ENCODE results near the gene PCCA. TPM values are rescaled to one million over a fixed set of nuclear protein-coding genes. Genes with fewer than 3 reads are reported as not detected.

The PCCA gene
- total and polyA plus RNA-seq, 2 donors (not counting 1 experiment from before 2014, with no cell fraction given): 11.2 to 73.0 TPM

DNA sequence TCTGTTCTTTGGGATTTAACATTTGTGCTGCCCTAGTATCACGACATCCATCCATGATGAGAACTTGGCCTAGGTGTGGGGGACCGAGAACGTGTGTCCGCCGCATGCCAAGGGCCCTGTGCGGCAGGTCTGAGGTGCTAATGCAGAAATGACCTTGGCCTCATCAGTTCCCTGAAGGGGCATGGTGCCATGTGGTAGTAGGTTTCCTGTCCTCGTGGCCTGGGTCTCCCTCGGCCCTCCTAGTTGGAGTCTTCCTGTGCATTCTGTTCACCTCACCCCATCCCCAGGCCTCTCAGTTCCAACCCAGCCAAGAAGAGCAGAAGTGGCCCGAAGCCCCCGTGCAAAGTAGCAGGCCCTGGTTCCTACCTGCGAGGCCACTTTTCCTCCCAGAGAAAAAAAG lies 439.9 kb downstream of the PCCA start:
- Histone ChIP-seq H3K4me2 (ENCODE audit: extremely low read depth, insufficient read depth, low read length) (no peak overlapping the region), H2AFZ (ENCODE audit: low read length) (no peak overlapping the region), H3K27ac (ENCODE audit: insufficient read depth, low read length) (no peak overlapping the region), H3K9ac (ENCODE audit: insufficient read depth, low read length) (no peak overlapping the region), H3K36me3 (ENCODE audit: control insufficient read depth, insufficient read depth, low read length) (peaks cover under 1% of the 10 kb centered on the region), H3K4me3 (replicated peaks in 1 of 4; ENCODE audit: control extremely low read depth in 1 of 4, insufficient read depth in 1 of 4, low read depth in 3 of 4, low read length in 4 of 4) (no peak overlapping the region), H3K9me3 (ENCODE audit: control insufficient read depth, insufficient read depth, low read depth, low read length) (no peaks in the 10 kb centered on the region), H4K20me1 (ENCODE audit: control insufficient read depth, extremely low read depth, insufficient read depth, low read length) (no peaks in the 10 kb centered on the region), H3K27me3 (ENCODE audit: control insufficient read depth, insufficient read depth, low read length) (no peaks in the 10 kb centered on the region), H3K4me1 (ENCODE audit: control insufficient read depth, extremely low read depth, insufficient read depth, low read length) (no peaks in the 10 kb centered on the region), H3K79me2 (ENCODE audit: control insufficient read depth, insufficient read depth, low read length) (no peaks in the 10 kb centered on the region)
- TF ChIP-seq, protein P1, sequence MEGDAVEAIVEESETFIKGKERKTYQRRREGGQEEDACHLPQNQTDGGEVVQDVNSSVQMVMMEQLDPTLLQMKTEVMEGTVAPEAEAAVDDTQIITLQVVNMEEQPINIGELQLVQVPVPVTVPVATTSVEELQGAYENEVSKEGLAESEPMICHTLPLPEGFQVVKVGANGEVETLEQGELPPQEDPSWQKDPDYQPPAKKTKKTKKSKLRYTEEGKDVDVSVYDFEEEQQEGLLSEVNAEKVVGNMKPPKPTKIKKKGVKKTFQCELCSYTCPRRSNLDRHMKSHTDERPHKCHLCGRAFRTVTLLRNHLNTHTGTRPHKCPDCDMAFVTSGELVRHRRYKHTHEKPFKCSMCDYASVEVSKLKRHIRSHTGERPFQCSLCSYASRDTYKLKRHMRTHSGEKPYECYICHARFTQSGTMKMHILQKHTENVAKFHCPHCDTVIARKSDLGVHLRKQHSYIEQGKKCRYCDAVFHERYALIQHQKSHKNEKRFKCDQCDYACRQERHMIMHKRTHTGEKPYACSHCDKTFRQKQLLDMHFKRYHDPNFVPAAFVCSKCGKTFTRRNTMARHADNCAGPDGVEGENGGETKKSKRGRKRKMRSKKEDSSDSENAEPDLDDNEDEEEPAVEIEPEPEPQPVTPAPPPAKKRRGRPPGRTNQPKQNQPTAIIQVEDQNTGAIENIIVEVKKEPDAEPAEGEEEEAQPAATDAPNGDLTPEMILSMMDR (conservative IDR thresholded peaks at IDR 0.05 in 1 of 2, IDR thresholded peaks at IDR 0.05 in 1 of 2; ENCODE audit: low read depth in 1 of 2, low read length in 2 of 2): no peak
- no peak for TF ChIP-seq EZH2 (IDR thresholded peaks at IDR 0.05; ENCODE audit: low read length, missing control alignments)
- DNase-seq (ENCODE audit: low read depth in 2 of 2): no peak

GRCh38 chr13:100529666-100530377 lies 440.9 kb downstream of the PCCA start:
- Histone ChIP-seq H3K79me2 (ENCODE audit: control insufficient read depth, insufficient read depth, low read length) (no peaks in the 10 kb centered on the region), H3K27ac (ENCODE audit: insufficient read depth, low read length) (no peak overlapping the region), H3K4me3 (replicated peaks in 1 of 4; ENCODE audit: control extremely low read depth in 1 of 4, insufficient read depth in 1 of 4, low read depth in 3 of 4, low read length in 4 of 4) (no peak overlapping the region), H3K9me3 (ENCODE audit: control insufficient read depth, insufficient read depth, low read depth, low read length) (no peaks in the 10 kb centered on the region), H3K9ac (ENCODE audit: insufficient read depth, low read length) (no peak overlapping the region), H3K27me3 (ENCODE audit: control insufficient read depth, insufficient read depth, low read length) (no peaks in the 10 kb centered on the region), H3K36me3 (ENCODE audit: control insufficient read depth, insufficient read depth, low read length) (no peaks in the 10 kb centered on the region), H4K20me1 (ENCODE audit: control insufficient read depth, extremely low read depth, insufficient read depth, low read length) (no peaks in the 10 kb centered on the region), H2AFZ (ENCODE audit: low read length) (no peak overlapping the region), H3K4me2 (ENCODE audit: extremely low read depth, insufficient read depth, low read length) (no peak overlapping the region), H3K4me1 (ENCODE audit: control insufficient read depth, extremely low read depth, insufficient read depth, low read length) (no peaks in the 10 kb centered on the region)
- no peak for DNase-seq (ENCODE audit: low read depth in 2 of 2)
- TF ChIP-seq EZH2 (IDR thresholded peaks at IDR 0.05; ENCODE audit: low read length, missing control alignments): no peak
- TF ChIP-seq, protein P1 (conservative IDR thresholded peaks at IDR 0.05 in 1 of 2, IDR thresholded peaks at IDR 0.05 in 1 of 2; ENCODE audit: low read depth in 1 of 2, low read length in 2 of 2): no peak

DNA sequence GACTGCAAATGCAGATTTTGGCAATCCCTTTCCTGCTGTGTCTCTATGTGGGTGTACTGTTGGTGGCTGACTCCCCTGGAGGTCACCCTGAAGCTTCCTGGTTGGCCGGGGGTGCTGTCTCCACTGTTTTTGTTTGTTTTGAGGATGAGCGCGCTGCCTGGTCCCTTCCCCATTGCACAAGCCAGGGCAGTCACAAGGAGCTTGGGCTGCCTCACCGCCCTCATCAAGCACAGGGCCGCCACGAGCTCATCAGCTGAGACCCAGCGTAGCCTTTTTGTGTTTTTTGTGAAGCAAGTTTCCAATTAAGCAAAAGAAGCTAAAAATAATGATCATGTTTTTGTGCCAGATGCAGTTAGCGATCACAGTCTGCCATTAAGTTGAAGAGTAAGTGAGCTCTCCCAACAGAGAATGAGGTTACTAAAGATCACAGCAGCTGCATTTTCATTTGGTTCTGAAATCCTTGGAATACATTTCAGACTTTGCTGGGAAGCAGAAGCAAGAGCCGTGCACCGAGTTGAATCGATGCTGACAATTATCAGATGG lies 441.8 kb downstream of the PCCA start:
- Histone ChIP-seq H3K27ac (ENCODE audit: insufficient read depth, low read length) (no peak overlapping the region), H3K4me1 (ENCODE audit: control insufficient read depth, extremely low read depth, insufficient read depth, low read length) (no peaks in the 10 kb centered on the region), H3K27me3 (ENCODE audit: control insufficient read depth, insufficient read depth, low read length) (no peaks in the 10 kb centered on the region), H3K9ac (ENCODE audit: insufficient read depth, low read length) (no peak overlapping the region), H3K79me2 (ENCODE audit: control insufficient read depth, insufficient read depth, low read length) (no peaks in the 10 kb centered on the region), H3K36me3 (ENCODE audit: control insufficient read depth, insufficient read depth, low read length) (no peaks in the 10 kb centered on the region), H2AFZ (ENCODE audit: low read length) (no peak overlapping the region), H3K4me3 (replicated peaks in 1 of 4; ENCODE audit: control extremely low read depth in 1 of 4, insufficient read depth in 1 of 4, low read depth in 3 of 4, low read length in 4 of 4) (no peak overlapping the region), H3K4me2 (ENCODE audit: extremely low read depth, insufficient read depth, low read length) (no peak overlapping the region), H4K20me1 (ENCODE audit: control insufficient read depth, extremely low read depth, insufficient read depth, low read length) (no peaks in the 10 kb centered on the region), H3K9me3 (ENCODE audit: control insufficient read depth, insufficient read depth, low read depth, low read length) (no peaks in the 10 kb centered on the region)
- TF ChIP-seq, protein P1 (conservative IDR thresholded peaks at IDR 0.05 in 1 of 2, IDR thresholded peaks at IDR 0.05 in 1 of 2; ENCODE audit: low read depth in 1 of 2, low read length in 2 of 2): no peak
- TF ChIP-seq EZH2 (IDR thresholded peaks at IDR 0.05; ENCODE audit: low read length, missing control alignments): no peak
- DNase-seq (ENCODE audit: low read depth in 2 of 2): no peak
